HG03280 (cell line): ENCODE data around the gene AIF1L.
"Not testable (repeated sequence)": the region's sequence is repeated elsewhere in the genome, so short reads cannot be mapped to it uniquely, and the experiment has no call there.

Source experiments
- ATAC-seq: cut with Tn5 transposase; IDR thresholded peaks from one replicate; pipeline ENCODE4 v1.9.1; 2021; ENCODE audit warnings: mild to moderate bottlenecking, moderate library complexity; ENCODE audit not compliant: unreplicated experiment

The AIF1L gene

GRCh38 chr9:131097948-131098278 is 1.6 kb downstream of the AIF1L start:
- ATAC-seq: no peak

- ATAC-seq: no peak
Observed at GRCh38 chr9:131098391-131099101, 2.2 kb downstream of the AIF1L start.

GRCh38 chr9:131099102-131099606 is 2.8 kb downstream of the AIF1L start:
- no peak for ATAC-seq

- ATAC-seq: not testable (repeated sequence)
Observed at GRCh38 chr9:131099845-131100244, 3.5 kb downstream of the AIF1L start.

GRCh38 chr9:131100445-131100844 is 4.1 kb downstream of the AIF1L start:
- no peak for ATAC-seq

- no peak for ATAC-seq
Observed at GRCh38 chr9:131101207-131101964, 5.1 kb downstream of the AIF1L start.

GRCh38 chr9:131103024-131103423 is 6.7 kb downstream of the AIF1L start:
- ATAC-seq: no peak

- no peak for ATAC-seq
Observed at GRCh38 chr9:131103535-131103934, 7.2 kb downstream of the AIF1L start.

GRCh38 chr9:131104016-131104740 is 7.8 kb downstream of the AIF1L start:
- ATAC-seq: no peak

GRCh38 chr9:131105952-131106351 is 9.6 kb downstream of the AIF1L start:
- ATAC-seq: no peak

- no peak for ATAC-seq
Observed at GRCh38 chr9:131107760-131108159, 11.4 kb downstream of the AIF1L start.

- no peak for ATAC-seq
Observed at GRCh38 chr9:131111186-131111853, 15.0 kb downstream of the AIF1L start.

- ATAC-seq: no peak
Observed at GRCh38 chr9:131111854-131112311, 15.6 kb downstream of the AIF1L start.

GRCh38 chr9:131112374-131113154 is 16.2 kb downstream of the AIF1L start:
- ATAC-seq: no peak

GRCh38 chr9:131113655-131114054 is 17.3 kb downstream of the AIF1L start:
- no peak for ATAC-seq

GRCh38 chr9:131114084-131114535 is 17.8 kb downstream of the AIF1L start:
- no peak for ATAC-seq

GRCh38 chr9:131115360-131115742 is 19.0 kb downstream of the AIF1L start:
- not testable (repeated sequence) for ATAC-seq

- ATAC-seq: no peak
Observed at GRCh38 chr9:131116281-131117120, 20.2 kb downstream of the AIF1L start.

GRCh38 chr9:131117121-131117761 is 20.9 kb downstream of the AIF1L start:
- ATAC-seq: no peak
